Suprapubic skin (tissue), 4 donors: Measurements from ENCODE around the gene GNAQ.

ENCODE experiments used
- EP300 ChIP-seq: sonication (generic); formaldehyde crosslinking; IDR thresholded peaks from one replicate; pipeline ENCODE4 v1.6.1; 2017; ENCODE audit warnings: antibody characterized with exemption
- POLR2AphosphoS5 ChIP-seq, 3 donors: sonication (generic); formaldehyde crosslinking; IDR thresholded peaks; one replicate each; pipeline ENCODE4 v1.6.1; 2017; ENCODE audit warnings: antibody characterized with exemption in 3 of 3
- TF ChIP-seq, protein P1 (sequence below), 2 donors: fragments of 200-600 bp in 1 of 2; fragments of 450-650 bp in 1 of 2; sonication (generic) in 1 of 2; IDR thresholded peaks; one replicate each; pipeline ENCODE4 v1.5.1; 2016 to 2019; ENCODE audit warnings: antibody characterized with exemption in 2 of 2, mild to moderate bottlenecking in 1 of 2, moderate library complexity in 1 of 2

DNA sequence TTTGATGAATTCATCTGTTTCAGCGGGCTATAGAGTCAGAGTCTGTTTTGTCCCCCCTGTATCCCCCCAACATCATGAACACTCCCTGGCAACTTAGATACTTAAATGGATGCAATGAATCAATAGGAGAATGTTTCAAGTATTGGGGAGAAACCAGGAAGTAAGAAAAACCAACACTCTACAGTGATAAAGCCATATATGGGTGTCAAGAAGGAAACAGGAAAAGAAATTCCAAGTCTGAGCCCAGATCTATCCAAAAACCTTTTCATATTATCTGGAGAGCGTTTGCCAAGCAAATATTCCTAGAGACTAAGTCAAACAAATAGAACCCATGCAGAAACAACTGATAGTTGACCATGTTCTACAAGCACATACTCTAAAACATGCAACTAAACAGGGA lies 2.3 kb upstream of the GNAQ start:
- TF ChIP-seq, protein P1, sequence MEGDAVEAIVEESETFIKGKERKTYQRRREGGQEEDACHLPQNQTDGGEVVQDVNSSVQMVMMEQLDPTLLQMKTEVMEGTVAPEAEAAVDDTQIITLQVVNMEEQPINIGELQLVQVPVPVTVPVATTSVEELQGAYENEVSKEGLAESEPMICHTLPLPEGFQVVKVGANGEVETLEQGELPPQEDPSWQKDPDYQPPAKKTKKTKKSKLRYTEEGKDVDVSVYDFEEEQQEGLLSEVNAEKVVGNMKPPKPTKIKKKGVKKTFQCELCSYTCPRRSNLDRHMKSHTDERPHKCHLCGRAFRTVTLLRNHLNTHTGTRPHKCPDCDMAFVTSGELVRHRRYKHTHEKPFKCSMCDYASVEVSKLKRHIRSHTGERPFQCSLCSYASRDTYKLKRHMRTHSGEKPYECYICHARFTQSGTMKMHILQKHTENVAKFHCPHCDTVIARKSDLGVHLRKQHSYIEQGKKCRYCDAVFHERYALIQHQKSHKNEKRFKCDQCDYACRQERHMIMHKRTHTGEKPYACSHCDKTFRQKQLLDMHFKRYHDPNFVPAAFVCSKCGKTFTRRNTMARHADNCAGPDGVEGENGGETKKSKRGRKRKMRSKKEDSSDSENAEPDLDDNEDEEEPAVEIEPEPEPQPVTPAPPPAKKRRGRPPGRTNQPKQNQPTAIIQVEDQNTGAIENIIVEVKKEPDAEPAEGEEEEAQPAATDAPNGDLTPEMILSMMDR (IDR thresholded peaks at IDR 0.05) = no peak
- TF ChIP-seq POLR2AphosphoS5 (IDR thresholded peaks at IDR 0.05) = no peak
- TF ChIP-seq EP300 = no peak
